Muscle of leg (tissue), 11 donors: Measurements from ENCODE around the gene INO80B. TPM values are rescaled to one million over a fixed set of nuclear protein-coding genes. Genes with fewer than 3 reads are reported as not detected.

Source experiments
- DNase-seq: peaks from one replicate; pipeline ENCODE4 v3.0.0; 2013
- H3K27ac ChIP-seq: one replicate; pipeline ENCODE4 v1.5.1; 2013; ENCODE audit warnings: mild to moderate bottlenecking, low read length, control low read depth
- H3K27me3 ChIP-seq: one replicate; pipeline ENCODE4 v1.6.1; 2013; ENCODE audit warnings: low read length; ENCODE audit not compliant: control insufficient read depth, insufficient read depth
- H3K36me3 ChIP-seq: one replicate; pipeline ENCODE4 v1.6.1; 2013; ENCODE audit warnings: low read length; ENCODE audit not compliant: control insufficient read depth, insufficient read depth
- H3K4me1 ChIP-seq: one replicate; pipeline ENCODE4 v1.6.1; 2013; ENCODE audit warnings: low read length; ENCODE audit not compliant: control insufficient read depth, insufficient read depth
- H3K4me3 ChIP-seq: one replicate; pipeline ENCODE4 v1.5.1; 2013; ENCODE audit warnings: low read length, control low read depth
- H3K9me3 ChIP-seq: replicated peaks from 2 replicates; pipeline ENCODE4 v1.6.1; 2013; ENCODE audit warnings: low read depth, low read length; ENCODE audit not compliant: control insufficient read depth
- WGBS: methylation state at CpG from one replicate; pipeline ENCODE4 v1.1.5; 2013; ENCODE audit warnings: missing lambda C conversion rate; ENCODE audit not compliant: insufficient coverage; 5-methylcytosine and 5-hydroxymethylcytosine counted together
- polyA plus RNA-seq, 8 donors: library from polyadenylated mRNA; unstranded; fragments of 120-200 nt; gene quantifications; one replicate each; pipeline versions ENCODE4 v1.2.1 to v1.2.3, GENCODE V29; 2013; ENCODE audit warnings: inconsistent platforms in 1 of 8, low replicate concordance in 1 of 8; ENCODE audit not compliant: insufficient read length in 8 of 8, insufficient read depth in 1 of 8
- total RNA-seq: library from RNA; stranded (reverse); fragments of 120-200 nt; gene quantifications from one replicate; pipeline ENCODE4 v1.2.4, GENCODE V29; 2013

The INO80B gene
- total and polyA plus RNA-seq, 9 donors = 15.9 to 26.5 (median 21.1) TPM

GRCh38 chr2:74493546-74493945 lies 38.7 kb downstream of the INO80B start:
- Histone ChIP-seq H3K4me1 (peaks cover 14% of the 10 kb centered on the region), H3K4me3 (no peak overlapping the region), H3K9me3 (no peaks in the 10 kb centered on the region), H3K27me3 (peaks cover 22% of the 10 kb centered on the region), H3K27ac (no peak overlapping the region), H3K36me3 (peaks cover 61% of the 10 kb centered on the region)
- DNase-seq = no peak
- 100% methylated on average over 2 of the region's 3 CpGs for WGBS

- no peak for DNase-seq
- WGBS = 100% methylated on average over 1 of the region's 1 CpG
- H3K4me3 ChIP-seq = no peak overlapping the region
- peaks cover 33% of the 10 kb centered on the region for H3K4me1 ChIP-seq
- peaks cover 41% of the 10 kb centered on the region for H3K27me3 ChIP-seq
- H3K27ac ChIP-seq = no peak overlapping the region
- H3K9me3 ChIP-seq = no peaks in the 10 kb centered on the region
- peaks cover 44% of the 10 kb centered on the region for H3K36me3 ChIP-seq
Measured at GRCh38 chr2:74495440-74495839, 40.6 kb downstream of the INO80B start.

GRCh38 chr2:74496997-74497776 lies 42.3 kb downstream of the INO80B start:
- Histone ChIP-seq H3K36me3 (peaks cover 27% of the 10 kb centered on the region), H3K4me3 (peak overlapping the region; percentile 42), H3K4me1 (peaks cover 36% of the 10 kb centered on the region), H3K27me3 (peaks cover 58% of the 10 kb centered on the region), H3K27ac (no peak overlapping the region), H3K9me3 (no peaks in the 10 kb centered on the region)
- DNase-seq = peak; percentile 19
- WGBS = 19% methylated on average over 13 of the region's 19 CpGs

GRCh38 chr2:74497777-74498499 lies 43.1 kb downstream of the INO80B start:
- H3K27me3 ChIP-seq = peaks cover 66% of the 10 kb centered on the region
- no peak overlapping the region for H3K27ac ChIP-seq
- peak overlapping the region; percentile 42 for H3K4me3 ChIP-seq
- peaks cover 19% of the 10 kb centered on the region for H3K36me3 ChIP-seq
- DNase-seq = peak; percentile 19
- no peaks in the 10 kb centered on the region for H3K9me3 ChIP-seq
- peaks cover 44% of the 10 kb centered on the region for H3K4me1 ChIP-seq
- WGBS = 2% methylated on average over 60 of the region's 61 CpGs

- under 1% methylated on average over 37 of the region's 41 CpGs for WGBS
- Histone ChIP-seq H3K4me1 (peaks cover 51% of the 10 kb centered on the region), H3K36me3 (peaks cover 12% of the 10 kb centered on the region), H3K27me3 (peaks cover 73% of the 10 kb centered on the region), H3K27ac (no peak overlapping the region), H3K9me3 (no peaks in the 10 kb centered on the region), H3K4me3 (peak overlapping the region; percentile 42)
- peak; percentile 25 for DNase-seq
Measured at GRCh38 chr2:74498500-74499266, 43.8 kb downstream of the INO80B start.

GRCh38 chr2:74499267-74499939 lies 44.5 kb downstream of the INO80B start, which contains the start of gene LBX2:
TSS of gene LBX2 (minus strand) at chr2:74499603. CDS start at chr2:74499537, 66 bp downstream.
- peak within 1 kb of the TSS; percentile 42 for H3K4me3 ChIP-seq
- H3K27ac ChIP-seq = no peak within 1 kb of the TSS
- peaks cover 5% of the 10 kb centered on the region for H3K36me3 ChIP-seq
- WGBS = under 1% methylated on average over 64 of the region's 65 CpGs
- peaks cover 58% of the 10 kb centered on the region for H3K4me1 ChIP-seq
- no peaks in the 10 kb centered on the region for H3K9me3 ChIP-seq
- peak; percentile 58 for DNase-seq
- H3K27me3 ChIP-seq = peaks cover 81% of the 10 kb centered on the region

GRCh38 chr2:74499940-74500577 lies 45.2 kb downstream of the INO80B start:
- DNase-seq = no peak
- Histone ChIP-seq H3K9me3 (no peaks in the 10 kb centered on the region), H3K36me3 (peaks cover 6% of the 10 kb centered on the region), H3K4me3 (peak overlapping the region; percentile 42), H3K27me3 (peaks cover 85% of the 10 kb centered on the region), H3K4me1 (peaks cover 60% of the 10 kb centered on the region), H3K27ac (no peak overlapping the region)
- WGBS = 20% methylated on average over 9 of the region's 15 CpGs

- no peak overlapping the region for H3K4me3 ChIP-seq
- peaks cover 85% of the 10 kb centered on the region for H3K27me3 ChIP-seq
- DNase-seq = no peak
- H3K4me1 ChIP-seq = peaks cover 61% of the 10 kb centered on the region
- H3K27ac ChIP-seq = no peak overlapping the region
- no peaks in the 10 kb centered on the region for H3K9me3 ChIP-seq
- H3K36me3 ChIP-seq = peaks cover 8% of the 10 kb centered on the region
Measured at GRCh38 chr2:74500578-74500946, 45.7 kb downstream of the INO80B start.

- 39% methylated on average over 15 of the region's 18 CpGs for WGBS
- H3K4me3 ChIP-seq = no peak overlapping the region
- peaks cover 69% of the 10 kb centered on the region for H3K4me1 ChIP-seq
- H3K9me3 ChIP-seq = no peaks in the 10 kb centered on the region
- peak; percentile 57 for DNase-seq
- peak overlapping the region; percentile 80 for H3K27ac ChIP-seq
- peaks cover 87% of the 10 kb centered on the region for H3K27me3 ChIP-seq
- peaks cover 14% of the 10 kb centered on the region for H3K36me3 ChIP-seq
Measured at GRCh38 chr2:74501335-74502071, 46.6 kb downstream of the INO80B start.
